Activated gamma-delta T cell (primary cell): ENCODE results near the gene NEDD4L.

Experiments
- DNase-seq: peaks from one replicate; lab custom pipeline; 2025; lab: John Stamatoyannopoulos, UW

The NEDD4L gene

GRCh38 chr18:58208207-58208932, 164.3 kb downstream of the NEDD4L start:
- DNase-seq, result no peak

GRCh38 chr18:58209326-58209725, 165.3 kb downstream of the NEDD4L start:
- no peak for DNase-seq

- no peak for DNase-seq
These were observed 167.5 kb downstream of the NEDD4L start for GRCh38 chr18:58211510-58211909.

GRCh38 chr18:58212274-58212673, 168.2 kb downstream of the NEDD4L start:
- DNase-seq, result no peak

GRCh38 chr18:58213440-58213839, 169.4 kb downstream of the NEDD4L start:
- DNase-seq, result no peak

GRCh38 chr18:58215011-58215410, 171.0 kb downstream of the NEDD4L start:
- DNase-seq, result no peak

GRCh38 chr18:58216071-58216481, 172.1 kb downstream of the NEDD4L start:
- DNase-seq, result no peak

GRCh38 chr18:58217052-58217451, 173.0 kb downstream of the NEDD4L start:
- no peak for DNase-seq

- DNase-seq, result no peak
These were observed 174.1 kb downstream of the NEDD4L start for GRCh38 chr18:58218117-58218516.

- no peak for DNase-seq
These were observed 177.2 kb downstream of the NEDD4L start for GRCh38 chr18:58221060-58221725.

- DNase-seq, result no peak
These were observed 178.6 kb downstream of the NEDD4L start for GRCh38 chr18:58222432-58223125.

GRCh38 chr18:58223717-58224424, 179.8 kb downstream of the NEDD4L start:
- no peak for DNase-seq

- DNase-seq, result no peak
These were observed 180.4 kb downstream of the NEDD4L start for GRCh38 chr18:58224425-58224750.

GRCh38 chr18:58225101-58225500, 181.1 kb downstream of the NEDD4L start:
- no peak for DNase-seq

- DNase-seq, result no peak
These were observed 182.4 kb downstream of the NEDD4L start for GRCh38 chr18:58226429-58226828.

- no peak for DNase-seq
These were observed 183.4 kb downstream of the NEDD4L start for GRCh38 chr18:58227361-58227930.

- DNase-seq, result no peak
These were observed 184.2 kb downstream of the NEDD4L start for GRCh38 chr18:58228176-58228575.

GRCh38 chr18:58228762-58229161, 184.7 kb downstream of the NEDD4L start:
- no peak for DNase-seq

- DNase-seq, result no peak
These were observed 185.1 kb downstream of the NEDD4L start for GRCh38 chr18:58229162-58229561.

GRCh38 chr18:58230438-58231179, 186.6 kb downstream of the NEDD4L start:
- no peak for DNase-seq

- no peak for DNase-seq
These were observed 187.9 kb downstream of the NEDD4L start for GRCh38 chr18:58231930-58232329.
